ENCODE data around the gene SKAP1.

Gene SKAP1

DNA sequence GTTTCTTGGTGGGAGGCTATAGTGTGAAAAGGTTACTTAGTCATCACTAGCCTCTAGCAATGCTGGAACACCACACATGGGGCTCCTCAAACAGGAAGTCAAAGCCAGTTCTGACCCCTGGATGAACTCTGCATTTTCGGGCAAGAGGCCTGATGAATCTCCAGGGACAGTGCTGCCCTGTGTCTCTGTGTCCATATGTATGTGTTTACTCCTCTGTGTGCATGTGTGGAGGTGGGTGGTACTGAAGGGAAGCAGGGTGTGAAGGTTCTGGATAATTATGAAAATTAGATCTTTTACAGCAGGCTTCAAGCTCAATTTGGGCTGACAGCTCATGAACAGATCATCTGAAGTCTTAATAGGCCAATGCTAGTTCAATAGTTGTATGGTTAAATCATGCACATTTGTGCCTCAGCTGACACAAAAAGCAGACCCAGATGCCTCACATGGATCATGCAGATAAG, 188.9 kb downstream of the SKAP1 start:
- DNase-seq (ENCODE audit: low read depth), result peak; percentile 85
- H3K4me3 ChIP-seq (ENCODE audit: low read depth, low read length), result no peak overlapping the region
- no peak for TF ChIP-seq CTCF (IDR thresholded peaks at IDR 0.05; ENCODE audit: insufficient read depth, low read depth, low read length, missing control alignments)

- no peak for TF ChIP-seq CTCF (IDR thresholded peaks at IDR 0.05; ENCODE audit: insufficient read depth, low read depth, low read length, missing control alignments)
- no peak overlapping the region for H3K4me3 ChIP-seq (ENCODE audit: low read depth, low read length)
- DNase-seq (ENCODE audit: low read depth), result no peak
Measured at GRCh38 chr17:48240562-48241130, 189.4 kb downstream of the SKAP1 start.

DNA sequence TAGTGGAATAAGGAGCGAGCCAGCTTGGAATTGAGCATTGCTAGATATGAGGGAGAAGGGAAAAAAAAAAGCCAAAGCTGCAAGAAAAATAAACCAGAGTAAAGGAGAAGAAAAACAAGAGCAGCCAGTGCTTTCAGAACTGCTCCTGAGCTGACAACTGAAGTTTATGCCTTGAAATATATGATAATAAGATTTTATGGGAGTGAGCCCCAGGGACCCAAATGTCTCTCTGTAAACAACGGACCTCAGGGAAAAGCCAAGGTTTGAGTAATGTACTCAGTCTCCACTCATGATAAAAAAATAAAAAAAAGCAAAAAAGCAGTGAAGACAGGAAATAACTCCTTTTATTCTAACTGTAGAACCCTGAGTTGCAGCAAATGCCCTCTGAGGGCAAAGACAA, 189.9 kb downstream of the SKAP1 start:
- DNase-seq (ENCODE audit: low read depth), result no peak
- no peak for TF ChIP-seq CTCF (IDR thresholded peaks at IDR 0.05; ENCODE audit: insufficient read depth, low read depth, low read length, missing control alignments)
- H3K4me3 ChIP-seq (ENCODE audit: low read depth, low read length), result no peak overlapping the region

DNA sequence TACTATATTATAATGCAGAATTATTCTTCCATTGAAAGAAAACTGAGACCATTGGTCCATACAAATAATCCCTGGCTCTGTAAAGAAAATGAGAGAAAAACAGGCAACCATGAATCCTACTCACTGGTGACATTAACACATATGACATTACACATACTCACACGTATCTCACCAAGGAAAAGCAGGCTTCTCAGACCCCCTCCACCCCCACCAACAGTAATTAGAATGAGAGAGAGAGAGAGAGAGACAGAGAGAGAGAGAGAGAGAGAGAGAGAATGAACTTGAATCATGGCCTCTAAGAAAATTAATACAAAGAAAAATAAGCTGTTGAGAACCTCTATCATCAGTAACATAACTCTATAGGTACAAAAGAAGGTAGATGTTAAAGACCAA, 190.4 kb downstream of the SKAP1 start:
- no peak overlapping the region for H3K4me3 ChIP-seq (ENCODE audit: low read depth, low read length)
- DNase-seq (ENCODE audit: low read depth), result no peak
- TF ChIP-seq CTCF (IDR thresholded peaks at IDR 0.05; ENCODE audit: insufficient read depth, low read depth, low read length, missing control alignments), result no peak

DNA sequence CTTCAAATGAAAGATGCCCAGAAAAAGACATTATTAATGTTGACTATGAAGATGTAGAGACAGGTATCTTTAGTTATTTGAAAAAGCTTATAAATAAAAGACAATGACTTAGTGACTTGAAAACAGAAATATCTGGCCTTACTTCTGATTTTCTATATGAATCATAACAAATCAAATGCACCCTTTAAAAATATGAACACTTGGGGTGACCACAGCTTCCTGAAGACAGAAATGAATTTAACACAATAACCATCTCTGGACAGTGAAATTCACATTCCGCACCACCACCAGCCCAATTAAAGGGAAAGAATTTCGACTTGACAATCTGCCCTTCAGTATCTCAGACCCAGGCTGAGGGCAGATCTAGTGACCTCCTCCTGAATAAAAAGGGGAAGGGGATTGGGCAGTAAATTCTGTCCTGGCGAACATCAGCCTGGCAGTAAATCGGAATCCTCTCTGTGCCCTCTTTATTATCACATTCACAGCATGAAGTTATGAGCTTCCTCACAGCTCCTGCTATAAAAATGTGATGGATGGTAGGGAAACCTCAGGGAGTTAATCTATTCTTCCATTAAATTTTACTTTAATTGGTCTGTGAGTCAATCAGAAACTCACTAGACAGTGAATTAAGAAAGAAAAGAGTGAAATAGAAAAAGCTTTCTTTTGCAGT, 190.9 kb downstream of the SKAP1 start:
- no peak for TF ChIP-seq CTCF (IDR thresholded peaks at IDR 0.05; ENCODE audit: insufficient read depth, low read depth, low read length, missing control alignments)
- H3K4me3 ChIP-seq (ENCODE audit: low read depth, low read length), result no peak overlapping the region
- peak; percentile 50 for DNase-seq (ENCODE audit: low read depth)

- no peak overlapping the region for H3K4me3 ChIP-seq (ENCODE audit: low read depth, low read length)
- no peak for DNase-seq (ENCODE audit: low read depth)
- no peak for TF ChIP-seq CTCF (IDR thresholded peaks at IDR 0.05; ENCODE audit: insufficient read depth, low read depth, low read length, missing control alignments)
Measured at GRCh38 chr17:48237456-48237855, 192.6 kb downstream of the SKAP1 start.
